Neural progenitor cell (in vitro differentiated cells): Measurements from ENCODE around the gene DGKE. TPM values are rescaled to one million over a fixed set of nuclear protein-coding genes. Genes with fewer than 3 reads are reported as not detected.

Experiments
- DNase-seq: peaks from one replicate; pipeline ENCODE4 v3.0.0-alpha.2; 2016; ENCODE audit warnings: low spot score
- H2AFZ ChIP-seq: fragments of 200-600 bp; sonication (generic); replicated peaks from 2 replicates; pipeline ENCODE4 v1.6.1; 2016; ENCODE audit warnings: antibody characterized with exemption
- H3F3A ChIP-seq: fragments of 200-600 bp; sonication (generic); 2 replicates; pipeline ENCODE4 v1.6.1; 2016; ENCODE audit warnings: antibody characterized with exemption, low read depth
- H3K27ac ChIP-seq: fragments of 200-600 bp; sonication (generic); 2 replicates; pipeline ENCODE4 v1.5.1; 2016; ENCODE audit warnings: mild to moderate bottlenecking
- H3K27me3 ChIP-seq: fragments of 200-600 bp; sonication (generic); 2 replicates; pipeline ENCODE4 v1.6.1; 2016; ENCODE audit warnings: mild to moderate bottlenecking, moderate library complexity
- H3K36me3 ChIP-seq: fragments of 200-600 bp; sonication (generic); 2 replicates; pipeline ENCODE4 v1.5.1; 2016
- H3K4me1 ChIP-seq: fragments of 200-600 bp; sonication (generic); 2 replicates; pipeline ENCODE4 v1.6.1; 2016; ENCODE audit warnings: mixed run types
- H3K4me2 ChIP-seq: fragments of 200-600 bp; sonication (generic); 2 replicates; pipeline ENCODE4 v1.6.1; 2016
- H3K4me3 ChIP-seq: fragments of 200-600 bp; sonication (generic); 2 replicates; pipeline ENCODE4 v1.5.1; 2016
- H3K79me2 ChIP-seq: fragments of 200-600 bp; sonication (generic); 2 replicates; pipeline ENCODE4 v1.6.1; 2016; ENCODE audit warnings: low read depth
- H3K9ac ChIP-seq: fragments of 200-600 bp; sonication (generic); 2 replicates; pipeline ENCODE4 v1.6.1; 2016
- H3K9me3 ChIP-seq: fragments of 200-600 bp; sonication (generic); 2 replicates; pipeline ENCODE4 v1.5.1; 2016; ENCODE audit warnings: low read depth
- H4K20me1 ChIP-seq: fragments of 200-600 bp; sonication (generic); 2 replicates; pipeline ENCODE4 v1.6.1; 2016; ENCODE audit warnings: low read depth
- H3K27ac Mint-ChIP-seq: 3 replicates; pipeline ENCODE4 v1.8.0; 2021; ENCODE audit warnings: mixed read lengths
- H3K27me3 Mint-ChIP-seq: 2 replicates; pipeline ENCODE4 v1.8.0; 2022; ENCODE audit warnings: low read depth, mild to moderate bottlenecking, inconsistent platforms, moderate library complexity, mixed read lengths; ENCODE audit not compliant: insufficient read depth
- H3K36me3 Mint-ChIP-seq: 3 replicates; pipeline ENCODE4 v1.8.0; 2021; ENCODE audit warnings: mixed read lengths
- H3K4me1 Mint-ChIP-seq: 3 replicates; pipeline ENCODE4 v1.8.0; 2021; ENCODE audit warnings: mixed read lengths
- H3K4me3 Mint-ChIP-seq: 3 replicates; pipeline ENCODE4 v1.8.0; 2021; ENCODE audit warnings: mild to moderate bottlenecking, moderate library complexity, mixed read lengths
- H3K9me3 Mint-ChIP-seq: 3 replicates; pipeline ENCODE4 v1.8.0; 2020; ENCODE audit warnings: mixed read lengths
- EZH2 ChIP-seq: fragments of 200-600 bp; sonication (generic); IDR thresholded peaks from 2 replicates; pipeline ENCODE4 v1.6.1; 2017; ENCODE audit warnings: antibody characterized with exemption, mild to moderate bottlenecking, moderate library complexity
- EZH2phosphoT487 ChIP-seq: fragments of 200-600 bp; sonication (generic); IDR thresholded peaks from 2 replicates; pipeline ENCODE4 v1.6.1; 2017; ENCODE audit warnings: antibody characterized with exemption
- total RNA-seq: library from RNA; depleted of rRNA; stranded (reverse); fragments of >200 nt; gene quantifications from 2 replicates; pipeline ENCODE4 v1.2.3, GENCODE V29; 2015; ENCODE audit warnings: low replicate concordance
- TF ChIP-seq, protein P1 (sequence below): fragments of 200-600 bp; sonication (generic); IDR thresholded peaks from 2 replicates; pipeline ENCODE4 v1.5.1; 2017; ENCODE audit warnings: antibody characterized with exemption, mild to moderate bottlenecking

Gene DGKE
- total RNA-seq, 1 donor from 2014 or later = 7.5 TPM

GRCh38 chr17:56891751-56892150 lies 57.8 kb downstream of the DGKE start:
- peak; percentile 22 for DNase-seq
- Histone ChIP-seq H3K27ac (no peak overlapping the region), H4K20me1 (no peaks in the 10 kb centered on the region), H3K36me3 (no peaks in the 10 kb centered on the region), H3K9me3 (no peaks in the 10 kb centered on the region), H3K79me2 (no peaks in the 10 kb centered on the region), H3K4me2 (no peak overlapping the region), H3K9ac (no peak overlapping the region), H3F3A (no peaks in the 10 kb centered on the region), H3K4me3 (no peak overlapping the region), H3K4me1 (no peaks in the 10 kb centered on the region), H2AFZ (no peak overlapping the region), H3K27me3 (no peaks in the 10 kb centered on the region)
- Mint-ChIP-seq H3K4me3 (no peak overlapping the region), H3K4me1 (peaks cover 15% of the 10 kb centered on the region), H3K36me3 (peaks cover 18% of the 10 kb centered on the region), H3K27me3 (no peaks in the 10 kb centered on the region), H3K27ac (no peak overlapping the region), H3K9me3 (peaks cover 10% of the 10 kb centered on the region)
- TF ChIP-seq, protein P1, sequence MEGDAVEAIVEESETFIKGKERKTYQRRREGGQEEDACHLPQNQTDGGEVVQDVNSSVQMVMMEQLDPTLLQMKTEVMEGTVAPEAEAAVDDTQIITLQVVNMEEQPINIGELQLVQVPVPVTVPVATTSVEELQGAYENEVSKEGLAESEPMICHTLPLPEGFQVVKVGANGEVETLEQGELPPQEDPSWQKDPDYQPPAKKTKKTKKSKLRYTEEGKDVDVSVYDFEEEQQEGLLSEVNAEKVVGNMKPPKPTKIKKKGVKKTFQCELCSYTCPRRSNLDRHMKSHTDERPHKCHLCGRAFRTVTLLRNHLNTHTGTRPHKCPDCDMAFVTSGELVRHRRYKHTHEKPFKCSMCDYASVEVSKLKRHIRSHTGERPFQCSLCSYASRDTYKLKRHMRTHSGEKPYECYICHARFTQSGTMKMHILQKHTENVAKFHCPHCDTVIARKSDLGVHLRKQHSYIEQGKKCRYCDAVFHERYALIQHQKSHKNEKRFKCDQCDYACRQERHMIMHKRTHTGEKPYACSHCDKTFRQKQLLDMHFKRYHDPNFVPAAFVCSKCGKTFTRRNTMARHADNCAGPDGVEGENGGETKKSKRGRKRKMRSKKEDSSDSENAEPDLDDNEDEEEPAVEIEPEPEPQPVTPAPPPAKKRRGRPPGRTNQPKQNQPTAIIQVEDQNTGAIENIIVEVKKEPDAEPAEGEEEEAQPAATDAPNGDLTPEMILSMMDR = peak; percentile 50
- TF ChIP-seq EZH2phosphoT487 = no peak

GRCh38 chr17:56892333-56892732 lies 58.4 kb downstream of the DGKE start:
- no peak overlapping the region for H3K27ac ChIP-seq
- no peaks in the 10 kb centered on the region for H3K27me3 ChIP-seq
- DNase-seq = no peak
- no peaks in the 10 kb centered on the region for H3K79me2 ChIP-seq
- no peaks in the 10 kb centered on the region for H3K36me3 ChIP-seq
- peaks cover 7% of the 10 kb centered on the region for H3K9me3 Mint-ChIP-seq
- H2AFZ ChIP-seq = no peak overlapping the region
- peaks cover 15% of the 10 kb centered on the region for H3K36me3 Mint-ChIP-seq
- no peak overlapping the region for H3K4me2 ChIP-seq
- H3K4me1 ChIP-seq = no peaks in the 10 kb centered on the region
- H3K4me1 Mint-ChIP-seq = peaks cover 15% of the 10 kb centered on the region
- H3K27ac Mint-ChIP-seq = no peak overlapping the region
- no peak overlapping the region for H3K4me3 ChIP-seq
- no peaks in the 10 kb centered on the region for H3K27me3 Mint-ChIP-seq
- H3K9me3 ChIP-seq = no peaks in the 10 kb centered on the region
- H3K9ac ChIP-seq = no peak overlapping the region
- H4K20me1 ChIP-seq = no peaks in the 10 kb centered on the region
- TF ChIP-seq EZH2 = no peak
- TF ChIP-seq, protein P1 = no peak
- no peaks in the 10 kb centered on the region for H3F3A ChIP-seq
- no peak overlapping the region for H3K4me3 Mint-ChIP-seq

DNA sequence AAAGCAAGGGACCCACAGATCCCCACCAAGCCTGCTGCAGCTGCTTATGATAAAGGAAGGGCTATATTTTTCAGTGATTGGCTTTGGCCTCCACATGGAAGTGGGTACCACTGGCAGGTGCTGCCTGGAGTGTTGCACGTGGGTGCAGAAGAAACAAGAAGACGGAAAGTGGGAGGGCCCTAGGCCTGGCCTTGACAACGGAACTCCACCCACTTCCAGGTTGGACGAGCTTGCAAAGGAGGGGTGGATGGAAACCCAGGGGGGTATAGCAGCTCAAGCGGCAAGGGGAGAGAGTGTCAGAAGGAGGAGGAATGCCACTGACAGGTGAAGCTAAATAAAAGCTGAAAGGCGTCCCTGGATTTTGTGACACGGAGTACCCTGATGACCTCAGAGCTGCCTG lies 59.6 kb downstream of the DGKE start:
- Mint-ChIP-seq H3K36me3 (peaks cover 18% of the 10 kb centered on the region), H3K4me3 (no peak overlapping the region), H3K27ac (no peak overlapping the region), H3K27me3 (no peaks in the 10 kb centered on the region), H3K9me3 (peaks cover under 1% of the 10 kb centered on the region), H3K4me1 (peaks cover 19% of the 10 kb centered on the region)
- Histone ChIP-seq H4K20me1 (no peaks in the 10 kb centered on the region), H2AFZ (no peak overlapping the region), H3K27me3 (no peaks in the 10 kb centered on the region), H3K9ac (no peak overlapping the region), H3K27ac (no peak overlapping the region), H3K36me3 (no peaks in the 10 kb centered on the region), H3F3A (no peaks in the 10 kb centered on the region), H3K79me2 (no peaks in the 10 kb centered on the region), H3K9me3 (no peaks in the 10 kb centered on the region), H3K4me1 (no peaks in the 10 kb centered on the region), H3K4me2 (no peak overlapping the region), H3K4me3 (no peak overlapping the region)
- no peak for DNase-seq
- TF ChIP-seq EZH2 (no peak), EZH2phosphoT487 (no peak)
- TF ChIP-seq, protein P1 = no peak
